ENCODE measurements around the gene B9D1.

B9D1 gene

DNA sequence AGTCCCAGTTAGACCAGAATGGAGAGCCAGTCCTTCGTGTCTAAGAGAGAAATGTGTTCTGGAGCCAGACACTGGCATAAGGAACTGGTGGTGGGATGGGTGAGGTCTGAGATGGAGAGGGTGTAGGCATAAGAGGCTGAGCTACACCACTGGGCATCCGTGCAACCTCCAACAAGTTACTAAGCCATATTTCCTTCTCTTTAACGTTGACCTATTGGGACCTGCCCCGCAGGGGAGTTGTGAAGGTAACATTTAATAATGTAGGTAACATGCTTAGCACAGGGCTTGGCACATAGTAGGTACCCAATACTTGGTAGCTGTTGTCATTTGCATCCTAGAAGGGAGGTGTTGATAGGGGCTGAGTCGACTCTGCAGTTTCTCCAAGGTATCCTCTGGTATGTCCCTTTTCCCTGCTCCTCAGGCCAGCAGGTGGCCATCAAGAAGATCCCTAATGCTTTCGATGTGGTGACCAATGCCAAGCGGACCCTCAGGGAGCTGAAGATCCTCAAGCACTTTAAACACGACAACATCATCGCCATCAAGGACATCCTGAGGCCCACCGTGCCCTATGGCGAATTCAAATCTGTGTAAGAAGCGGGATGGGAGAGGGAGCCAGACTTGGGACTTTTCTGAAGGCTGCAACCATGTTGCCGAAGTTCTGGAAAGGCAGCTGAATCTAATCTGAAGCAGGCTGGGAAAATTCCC, 17.0 kb upstream of the B9D1 start:
- H3K4me3 ChIP-seq (ENCODE audit: low read depth, low read length) = peak overlapping the region; percentile 86
- no peak for DNase-seq (ENCODE audit: low read depth)
- TF ChIP-seq, protein P1, sequence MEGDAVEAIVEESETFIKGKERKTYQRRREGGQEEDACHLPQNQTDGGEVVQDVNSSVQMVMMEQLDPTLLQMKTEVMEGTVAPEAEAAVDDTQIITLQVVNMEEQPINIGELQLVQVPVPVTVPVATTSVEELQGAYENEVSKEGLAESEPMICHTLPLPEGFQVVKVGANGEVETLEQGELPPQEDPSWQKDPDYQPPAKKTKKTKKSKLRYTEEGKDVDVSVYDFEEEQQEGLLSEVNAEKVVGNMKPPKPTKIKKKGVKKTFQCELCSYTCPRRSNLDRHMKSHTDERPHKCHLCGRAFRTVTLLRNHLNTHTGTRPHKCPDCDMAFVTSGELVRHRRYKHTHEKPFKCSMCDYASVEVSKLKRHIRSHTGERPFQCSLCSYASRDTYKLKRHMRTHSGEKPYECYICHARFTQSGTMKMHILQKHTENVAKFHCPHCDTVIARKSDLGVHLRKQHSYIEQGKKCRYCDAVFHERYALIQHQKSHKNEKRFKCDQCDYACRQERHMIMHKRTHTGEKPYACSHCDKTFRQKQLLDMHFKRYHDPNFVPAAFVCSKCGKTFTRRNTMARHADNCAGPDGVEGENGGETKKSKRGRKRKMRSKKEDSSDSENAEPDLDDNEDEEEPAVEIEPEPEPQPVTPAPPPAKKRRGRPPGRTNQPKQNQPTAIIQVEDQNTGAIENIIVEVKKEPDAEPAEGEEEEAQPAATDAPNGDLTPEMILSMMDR (conservative IDR thresholded peaks at IDR 0.05; ENCODE audit: low read depth, low read length) = no peak

DNA sequence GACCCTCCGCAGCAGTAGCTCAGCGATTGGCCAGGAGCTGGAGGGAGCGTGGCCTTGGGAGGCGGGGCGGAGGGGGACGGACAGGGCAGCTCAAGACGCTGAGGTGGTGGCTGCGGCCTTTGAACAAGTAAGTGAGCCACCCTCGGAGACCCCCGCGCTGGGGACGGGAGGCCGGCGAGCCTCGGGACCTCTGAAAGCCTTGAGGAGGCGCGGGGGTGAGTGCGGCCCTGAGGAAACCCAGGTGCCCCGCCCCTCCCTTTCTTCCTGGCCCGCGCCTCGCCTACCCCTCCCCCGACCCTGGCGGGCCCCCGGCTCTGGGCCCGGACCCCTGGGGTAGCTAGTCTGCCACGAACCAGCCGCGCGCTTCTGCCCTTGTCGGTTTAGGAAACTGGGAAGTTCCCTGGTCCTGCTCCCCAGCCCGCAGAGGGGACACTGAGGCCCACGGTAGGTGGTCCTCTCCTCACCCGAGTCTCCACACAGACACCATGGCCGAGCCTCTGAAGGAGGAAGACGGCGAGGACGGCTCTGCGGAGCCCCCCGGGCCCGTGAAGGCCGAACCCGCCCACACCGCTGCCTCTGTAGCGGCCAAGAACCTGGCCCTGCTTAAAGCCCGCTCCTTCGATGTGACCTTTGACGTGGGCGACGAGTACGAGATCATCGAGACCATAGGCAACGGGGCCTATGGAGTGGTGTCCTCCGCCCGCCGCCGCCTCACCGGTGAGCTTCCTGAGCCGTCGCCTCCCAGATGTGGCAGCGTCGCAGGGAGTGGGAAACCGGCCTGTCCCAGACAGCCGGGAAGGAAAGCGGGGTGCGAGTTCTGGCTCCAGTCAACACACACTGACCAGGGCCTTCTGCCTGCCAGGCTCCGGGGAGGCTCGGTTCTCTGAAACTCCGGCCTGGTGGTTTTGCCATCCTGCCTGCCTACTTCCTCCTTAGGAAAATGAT, 16.2 kb upstream of the B9D1 start, which contains the start of gene MAPK7:
TSS of gene MAPK7 (plus strand) at position 83 of the 945 bp plus-strand sequence. CDS start at position 486, 403 bp downstream.
- peak within 1 kb of the TSS; percentile 86 for H3K4me3 ChIP-seq (ENCODE audit: low read depth, low read length)
- DNase-seq (ENCODE audit: low read depth) = no peak
- TF ChIP-seq, protein P1 (conservative IDR thresholded peaks at IDR 0.05; ENCODE audit: low read depth, low read length) = no peak

DNA sequence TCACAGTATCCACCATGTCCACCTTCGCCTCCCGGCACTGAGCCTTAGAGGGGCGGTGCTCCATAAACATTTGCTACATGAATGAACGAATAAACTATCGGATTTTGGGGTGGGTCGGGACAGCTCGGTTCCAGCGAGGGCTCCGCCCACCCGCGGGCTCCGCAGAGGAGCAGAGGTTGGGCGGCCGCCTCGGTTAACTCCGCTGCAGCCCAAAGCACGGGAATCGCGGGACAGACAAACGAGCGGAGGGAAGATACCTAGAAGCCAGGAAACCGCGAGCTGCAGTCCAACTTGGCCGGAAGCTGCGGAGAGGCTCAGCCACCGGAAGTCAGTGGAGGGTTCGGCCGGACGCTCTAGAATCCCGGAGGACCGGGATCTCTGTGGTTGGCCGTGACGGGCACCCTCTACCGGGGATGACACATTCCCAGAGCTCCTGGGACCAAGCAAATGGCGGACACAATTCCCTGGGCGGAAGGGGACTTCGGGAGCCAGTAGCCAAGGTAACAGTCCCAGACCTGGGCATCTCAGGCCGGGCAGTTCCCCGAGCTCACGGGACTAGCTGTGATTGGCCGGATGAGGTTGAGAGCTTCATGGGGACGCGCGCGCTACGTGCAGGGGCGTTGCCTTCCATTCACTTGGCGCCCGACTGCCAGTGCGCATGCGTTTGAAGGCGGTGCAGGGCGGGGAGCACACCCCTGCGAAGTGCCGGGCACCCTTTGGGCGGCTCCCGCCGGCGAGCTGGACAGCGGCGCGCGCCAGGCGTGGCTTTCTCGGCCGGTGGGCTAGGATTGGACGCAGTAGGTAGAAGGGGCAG, 15.3 kb upstream of the B9D1 start:
- TF ChIP-seq, protein P1 (conservative IDR thresholded peaks at IDR 0.05; ENCODE audit: low read depth, low read length) = peak; percentile 6
- H3K4me3 ChIP-seq (ENCODE audit: low read depth, low read length) = peak overlapping the region; percentile 86
- peak; percentile 100 for DNase-seq (ENCODE audit: low read depth)

DNA sequence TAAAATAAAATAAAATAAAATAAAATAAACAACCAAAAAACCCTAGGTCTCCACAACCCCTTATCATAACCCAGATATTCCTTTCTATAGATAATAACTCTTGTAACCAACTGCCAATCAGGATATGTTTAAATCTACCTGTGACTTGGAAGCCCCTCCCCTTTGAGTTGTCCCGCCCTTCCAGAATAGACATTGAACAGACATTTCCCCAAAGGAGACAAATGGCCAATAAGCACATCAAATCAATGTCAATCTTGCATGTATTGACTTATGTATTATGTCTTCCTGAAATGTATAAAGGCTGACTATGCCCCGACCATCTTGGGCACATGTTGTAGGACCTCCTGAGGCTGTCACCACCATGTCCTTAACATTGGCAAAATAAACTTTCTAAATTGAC, 14.3 kb upstream of the B9D1 start:
- no peak for DNase-seq (ENCODE audit: low read depth)
- TF ChIP-seq, protein P1 (conservative IDR thresholded peaks at IDR 0.05; ENCODE audit: low read depth, low read length) = no peak
- H3K4me3 ChIP-seq (ENCODE audit: low read depth, low read length) = peak overlapping the region; percentile 83

DNA sequence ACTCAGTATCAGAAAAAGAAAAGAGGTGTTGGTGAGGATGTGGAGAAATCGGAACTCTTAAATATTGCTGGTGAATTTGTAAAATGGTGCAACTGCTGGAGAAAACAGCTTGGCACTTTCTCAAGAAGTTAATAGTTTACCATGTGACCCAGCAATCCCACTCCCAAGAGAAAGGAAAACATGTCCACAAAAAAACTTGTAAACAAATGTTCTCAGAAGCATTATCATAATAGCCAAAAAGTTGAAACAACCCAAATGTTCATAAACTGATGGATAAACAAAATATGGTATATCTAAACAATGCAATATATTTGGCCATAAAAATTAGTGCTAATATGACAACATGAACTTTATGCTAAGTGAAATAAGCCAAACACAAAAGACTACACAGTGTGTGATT, 13.2 kb upstream of the B9D1 start:
- H3K4me3 ChIP-seq (ENCODE audit: low read depth, low read length) = no peak overlapping the region
- TF ChIP-seq, protein P1 (conservative IDR thresholded peaks at IDR 0.05; ENCODE audit: low read depth, low read length) = no peak
- no peak for DNase-seq (ENCODE audit: low read depth)

DNA sequence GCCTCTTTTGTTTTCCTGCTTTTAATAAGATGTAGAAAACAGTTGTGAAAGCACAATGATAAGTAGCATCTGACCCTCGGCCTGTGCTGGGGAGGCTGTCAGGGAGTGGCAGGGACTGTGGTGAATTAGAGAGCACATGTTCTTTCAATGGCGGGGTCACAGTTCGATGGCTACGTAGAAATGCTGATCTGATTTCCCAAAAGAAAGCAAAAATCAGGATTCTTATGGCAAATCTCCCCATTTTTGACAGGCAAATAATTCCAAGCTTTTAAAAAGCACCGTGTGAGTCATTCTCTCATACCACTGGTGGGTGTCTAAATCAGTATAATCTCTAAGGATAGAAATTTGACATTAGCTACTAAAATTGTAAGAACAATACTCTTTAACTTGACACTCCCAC, 11.6 kb upstream of the B9D1 start:
- H3K4me3 ChIP-seq (ENCODE audit: low read depth, low read length) = no peak overlapping the region
- TF ChIP-seq, protein P1 (conservative IDR thresholded peaks at IDR 0.05; ENCODE audit: low read depth, low read length) = no peak
- no peak for DNase-seq (ENCODE audit: low read depth)
